GM12891 (cell line): ENCODE measurements around the gene MYRF.
A peak's percentile ranks its signal among the peaks of the same experiment; 100 is the strongest.

Experiments used
- DNase-seq: peaks from one replicate; pipeline ENCODE4 v3.0.0; 2011; ENCODE audit warnings: low spot score; ENCODE audit not compliant: insufficient read length
- FAIRE-seq: peaks from 2 replicates; lab custom pipeline; 2011; peaks lifted over from hg19 to GRCh38; lab: Jason Lieb, UNC
- PAX5 ChIP-seq: IDR thresholded peaks from 2 replicates; pipeline ENCODE4 v1.6.1; 2011; ENCODE audit warnings: low read length, moderate library complexity, mild to moderate bottlenecking; ENCODE audit not compliant: insufficient read depth, severe bottlenecking
- POLR2A ChIP-seq: IDR thresholded peaks from 2 replicates; pipeline ENCODE4 v1.6.1; 2011; ENCODE audit warnings: low read depth, low read length, control low read depth
- POLR2AphosphoS5 ChIP-seq: IDR thresholded peaks from 2 replicates; pipeline ENCODE4 v1.6.1; 2011; ENCODE audit warnings: low read depth, low read length, control low read depth
- POU2F2 ChIP-seq: IDR thresholded peaks from 2 replicates; pipeline ENCODE4 v1.6.1; 2011; ENCODE audit warnings: low read depth, mild to moderate bottlenecking, control low read depth, low read length, moderate library complexity
- SPI1 ChIP-seq: IDR thresholded peaks from 2 replicates; pipeline ENCODE4 v1.6.1; 2011; ENCODE audit warnings: low read depth, low read length, control low read depth
- TAF1 ChIP-seq: IDR thresholded peaks from 2 replicates; pipeline ENCODE4 v1.6.1; 2011; ENCODE audit warnings: low read depth, low read length, control low read depth

MYRF gene

GRCh38 chr11:61730240-61730994, 22.0 kb upstream of the MYRF start:
- no peak for FAIRE-seq
- DNase-seq: no peak
- TF ChIP-seq POLR2A (no peak), POU2F2 (no peak), PAX5 (no peak), POLR2AphosphoS5 (no peak), SPI1 (no peak), TAF1 (no peak)

- FAIRE-seq: no peak
- TF ChIP-seq TAF1 (no peak), PAX5 (no peak), POLR2A (no peak), POLR2AphosphoS5 (no peak), SPI1 (no peak), POU2F2 (no peak)
Observed at GRCh38 chr11:61731211-61731951, 21.1 kb upstream of the MYRF start.

GRCh38 chr11:61731952-61732675, 20.3 kb upstream of the MYRF start:
- TF ChIP-seq POLR2A (no peak), TAF1 (no peak), POLR2AphosphoS5 (no peak), SPI1 (no peak), PAX5 (no peak), POU2F2 (no peak)
- DNase-seq (no peak), FAIRE-seq (no peak)

More at GRCh38 chr11:61731211-61731951, 21.1 kb upstream of the MYRF start:
- no peak for DNase-seq

GRCh38 chr11:61732705-61733104, 19.7 kb upstream of the MYRF start:
- DNase-seq (no peak), FAIRE-seq (no peak)
- TF ChIP-seq SPI1 (no peak), POU2F2 (no peak), TAF1 (no peak), POLR2AphosphoS5 (no peak), POLR2A (no peak), PAX5 (no peak)

- peak; percentile 97 for FAIRE-seq
- peak; percentile 99 for DNase-seq
- TF ChIP-seq PAX5 (no peak), SPI1 (no peak), TAF1 (no peak), POLR2AphosphoS5 (no peak), POLR2A (no peak), POU2F2 (no peak)
Observed at GRCh38 chr11:61733120-61733978, 19.1 kb upstream of the MYRF start.

GRCh38 chr11:61734767-61735166, 17.7 kb upstream of the MYRF start:
- no peak for FAIRE-seq

GRCh38 chr11:61735391-61735790, 17.0 kb upstream of the MYRF start:
- FAIRE-seq (no peak), DNase-seq (no peak)
- no peak for TF ChIP-seq SPI1
- TF ChIP-seq POLR2A: no peak
- no peak for TF ChIP-seq PAX5

More at GRCh38 chr11:61734767-61735166, 17.7 kb upstream of the MYRF start:
- DNase-seq: no peak
- no peak for TF ChIP-seq PAX5
- TF ChIP-seq POLR2A: no peak
- TF ChIP-seq POLR2AphosphoS5: no peak
- no peak for TF ChIP-seq SPI1
- no peak for TF ChIP-seq POU2F2

- FAIRE-seq (no peak), DNase-seq (no peak)
- TF ChIP-seq TAF1: no peak
Observed at GRCh38 chr11:61736310-61736709, 16.1 kb upstream of the MYRF start.
